GM12875 (cell line): ENCODE data around the gene FBXW7.

Experiments used
- H3K4me3 ChIP-seq: one replicate; pipeline ENCODE4 v1.5.1; 2011; ENCODE audit warnings: low read depth, low read length, control low read depth
- TF ChIP-seq, protein P1 (sequence below): IDR thresholded peaks from 2 replicates; pipeline ENCODE4 v1.5.1; 2011; ENCODE audit warnings: low read depth, mild to moderate bottlenecking, control low read depth, inconsistent platforms, low read length, moderate library complexity, borderline replicate concordance; ENCODE audit not compliant: insufficient read depth

FBXW7 gene

DNA sequence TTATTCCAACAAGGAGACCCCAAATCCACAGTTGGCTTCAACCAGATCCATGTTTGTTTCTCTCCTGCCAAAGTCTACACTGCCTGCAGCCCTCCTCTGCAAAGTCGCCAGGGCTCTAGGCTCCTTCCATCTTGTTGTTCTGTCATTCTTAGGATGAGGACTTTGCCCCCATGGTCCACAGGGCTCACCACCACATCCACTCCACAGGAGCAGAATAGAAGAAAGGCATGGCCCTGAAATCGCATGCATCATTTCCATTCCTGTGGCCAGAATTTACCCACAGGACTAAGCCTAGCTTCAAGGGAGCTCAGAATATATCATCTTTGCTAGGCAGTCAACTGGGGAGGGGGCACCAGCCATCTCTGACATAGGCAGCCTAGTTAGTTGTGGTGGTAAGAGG, 254.7 kb downstream of the FBXW7 start:
- no peak overlapping the region for H3K4me3 ChIP-seq
- TF ChIP-seq, protein P1, sequence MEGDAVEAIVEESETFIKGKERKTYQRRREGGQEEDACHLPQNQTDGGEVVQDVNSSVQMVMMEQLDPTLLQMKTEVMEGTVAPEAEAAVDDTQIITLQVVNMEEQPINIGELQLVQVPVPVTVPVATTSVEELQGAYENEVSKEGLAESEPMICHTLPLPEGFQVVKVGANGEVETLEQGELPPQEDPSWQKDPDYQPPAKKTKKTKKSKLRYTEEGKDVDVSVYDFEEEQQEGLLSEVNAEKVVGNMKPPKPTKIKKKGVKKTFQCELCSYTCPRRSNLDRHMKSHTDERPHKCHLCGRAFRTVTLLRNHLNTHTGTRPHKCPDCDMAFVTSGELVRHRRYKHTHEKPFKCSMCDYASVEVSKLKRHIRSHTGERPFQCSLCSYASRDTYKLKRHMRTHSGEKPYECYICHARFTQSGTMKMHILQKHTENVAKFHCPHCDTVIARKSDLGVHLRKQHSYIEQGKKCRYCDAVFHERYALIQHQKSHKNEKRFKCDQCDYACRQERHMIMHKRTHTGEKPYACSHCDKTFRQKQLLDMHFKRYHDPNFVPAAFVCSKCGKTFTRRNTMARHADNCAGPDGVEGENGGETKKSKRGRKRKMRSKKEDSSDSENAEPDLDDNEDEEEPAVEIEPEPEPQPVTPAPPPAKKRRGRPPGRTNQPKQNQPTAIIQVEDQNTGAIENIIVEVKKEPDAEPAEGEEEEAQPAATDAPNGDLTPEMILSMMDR: no peak

DNA sequence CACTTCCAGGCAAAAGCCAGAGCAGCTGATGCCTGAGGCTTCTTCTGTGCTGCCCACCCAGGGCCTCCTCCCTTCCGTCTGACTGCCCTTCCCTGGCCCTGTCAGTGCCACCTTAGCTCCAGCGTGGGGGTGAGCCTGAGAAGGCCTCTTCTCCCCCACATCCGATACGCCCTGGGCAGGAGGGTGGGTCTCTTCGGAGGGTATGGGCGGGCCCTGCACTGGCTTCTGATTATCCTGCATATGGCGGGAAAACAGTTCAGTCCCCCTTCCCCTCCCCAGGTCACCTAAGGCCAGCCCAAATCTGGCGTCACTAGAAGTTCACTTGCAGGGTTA, 256.7 kb downstream of the FBXW7 start:
- no peak overlapping the region for H3K4me3 ChIP-seq
- TF ChIP-seq, protein P1: no peak

DNA sequence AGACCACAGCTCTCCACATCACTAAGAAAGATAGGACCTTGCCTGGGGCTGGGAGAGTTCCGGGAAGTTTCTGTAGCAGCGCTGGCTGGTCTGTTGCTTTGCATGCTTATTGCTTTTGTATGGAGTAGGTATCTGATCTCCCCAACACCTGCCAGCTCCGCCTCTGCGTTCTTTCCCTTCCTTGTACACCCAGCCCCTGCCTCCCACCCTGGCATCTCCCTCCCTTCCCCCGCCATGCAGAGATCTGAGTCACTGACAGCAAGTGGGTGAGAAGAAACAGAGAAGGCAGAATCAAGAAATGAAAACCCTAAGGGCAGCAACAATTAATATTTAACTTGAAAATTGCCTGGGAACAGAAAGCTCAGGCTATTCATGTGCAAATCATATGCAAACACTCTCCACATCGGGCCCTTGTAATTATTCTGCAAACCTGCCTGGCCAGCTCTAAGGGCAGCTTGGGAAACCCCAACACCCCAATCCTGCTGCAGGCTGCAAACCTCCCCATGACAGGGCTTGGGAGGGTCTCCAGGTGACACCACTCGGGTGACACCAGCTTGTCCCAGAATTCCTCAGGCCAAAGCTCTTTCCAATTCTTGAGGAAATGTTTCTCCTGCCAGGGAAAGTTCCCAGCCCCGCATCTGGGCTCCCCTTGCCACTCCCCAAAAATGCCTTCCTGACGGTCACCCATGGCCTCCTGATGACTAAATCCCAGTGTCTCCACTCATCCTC, 257.2 kb downstream of the FBXW7 start:
- H3K4me3 ChIP-seq: no peak overlapping the region
- TF ChIP-seq, protein P1: no peak

DNA sequence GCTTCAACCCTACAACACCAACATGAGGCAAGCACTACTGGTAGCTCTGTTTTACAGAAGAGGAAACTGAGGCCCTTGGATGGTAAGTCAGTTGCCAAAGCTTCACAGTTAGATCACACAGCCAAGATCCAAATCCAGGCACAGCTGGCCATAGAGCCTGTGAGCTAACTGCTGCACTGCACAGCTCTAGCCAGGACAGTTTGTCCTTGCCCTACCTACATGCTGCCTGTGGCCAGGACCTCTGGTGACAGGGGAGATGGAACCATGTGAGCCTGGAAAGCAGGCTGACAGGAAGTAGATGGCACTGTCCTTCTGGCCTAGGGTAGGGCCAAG, 257.8 kb downstream of the FBXW7 start:
- TF ChIP-seq, protein P1: no peak
- H3K4me3 ChIP-seq: no peak overlapping the region

DNA sequence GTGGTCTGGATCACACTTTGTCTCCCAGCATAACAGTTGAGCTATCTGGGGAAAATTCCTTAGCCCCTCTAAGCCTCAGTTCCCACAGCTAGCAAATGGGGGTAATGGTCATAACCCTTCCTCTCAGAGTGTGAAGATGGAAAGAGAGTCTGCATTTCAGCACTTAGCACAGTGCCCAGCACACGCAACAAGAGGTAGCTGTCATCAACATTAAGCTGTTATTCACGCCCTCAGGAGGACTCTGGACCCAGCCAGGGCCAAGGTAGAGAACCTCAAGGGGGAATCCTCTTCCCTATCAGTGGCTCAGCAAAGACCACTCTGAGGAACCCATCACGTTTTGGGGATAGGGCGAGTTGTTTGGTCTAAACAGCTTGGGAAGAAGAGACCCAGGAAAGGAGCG, 258.6 kb downstream of the FBXW7 start:
- H3K4me3 ChIP-seq: no peak overlapping the region
- TF ChIP-seq, protein P1: no peak

DNA sequence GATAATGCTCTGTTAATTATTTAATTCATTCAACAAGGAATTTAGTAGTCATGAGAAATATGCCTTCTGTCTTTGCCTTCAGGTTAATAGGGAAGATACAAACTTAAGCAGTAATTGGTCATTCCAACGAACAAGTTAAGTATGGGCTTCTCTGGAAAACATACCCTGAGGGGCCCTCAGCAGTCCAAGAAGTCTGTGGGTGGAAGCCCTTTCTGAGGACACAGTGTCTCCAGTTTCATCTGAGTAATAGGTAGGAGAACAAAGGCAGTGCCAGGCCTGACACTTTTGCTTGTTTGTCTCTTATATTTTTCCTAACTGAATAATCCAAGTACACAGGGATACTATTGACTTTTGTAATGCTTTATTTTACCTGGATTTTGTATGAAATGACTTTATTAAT, 262.5 kb downstream of the FBXW7 start:
- H3K4me3 ChIP-seq: no peak overlapping the region
- TF ChIP-seq, protein P1: no peak
